Lung (tissue), 12 donors: ENCODE measurements around the gene AKAP6. TPM values are rescaled to one million over a fixed set of nuclear protein-coding genes. Genes with fewer than 3 reads are reported as not detected.

Source experiments
- ATAC-seq: fragments of 200-7000 bp; cut with Tn5 transposase; one replicate; pipeline ENCODE4 v1.9.1; 2020; ENCODE audit warnings: moderate number of reproducible peaks; ENCODE audit not compliant: insufficient read depth, low FRiP score
- DNase-seq, 3 donors: peaks; one replicate each; pipeline ENCODE4 v3.0.0-alpha.2; 2013 to 2017
- H3K27ac ChIP-seq, 2 donors: one replicate each; pipeline ENCODE4 v1.5.1; 2013; ENCODE audit warnings: mild to moderate bottlenecking in 2 of 2, moderate library complexity in 2 of 2, control low read depth in 1 of 2, inconsistent platforms in 1 of 2, low read depth in 1 of 2, low read length in 1 of 2
- H3K27me3 ChIP-seq, 3 donors: one replicate each; pipeline ENCODE4 v1.5.1; 2013; ENCODE audit warnings: low read length in 2 of 3; ENCODE audit not compliant: control insufficient read depth in 3 of 3, insufficient read depth in 3 of 3
- H3K36me3 ChIP-seq, 4 donors: one replicate each; pipeline ENCODE4 v1.5.1; 2013; ENCODE audit warnings: low read length in 4 of 4, mild to moderate bottlenecking in 1 of 4, moderate library complexity in 1 of 4; ENCODE audit not compliant: control insufficient read depth in 4 of 4, insufficient read depth in 4 of 4
- H3K4me1 ChIP-seq, 5 donors: one replicate each; pipeline ENCODE4 v1.5.1; 2013; ENCODE audit warnings: low read length in 5 of 5, mild to moderate bottlenecking in 2 of 5, moderate library complexity in 1 of 5; ENCODE audit not compliant: control insufficient read depth in 5 of 5, insufficient read depth in 5 of 5
- H3K4me3 ChIP-seq: one replicate; pipeline ENCODE4 v1.5.1; 2013; ENCODE audit warnings: mild to moderate bottlenecking, control low read depth, moderate library complexity
- H3K9ac ChIP-seq, 2 donors: one replicate each; pipeline ENCODE4 v1.5.1; 2013; ENCODE audit warnings: low read length in 2 of 2, control low read depth in 1 of 2; ENCODE audit not compliant: insufficient read depth in 1 of 2
- H3K9me3 ChIP-seq, 4 donors: one replicate each; pipeline ENCODE4 v1.5.1; 2013; ENCODE audit warnings: low read length in 3 of 4, mild to moderate bottlenecking in 1 of 4, moderate library complexity in 1 of 4; ENCODE audit not compliant: control insufficient read depth in 4 of 4, insufficient read depth in 3 of 4
- WGBS, 2 donors: extraction: QIAGEN DNeasy Blood & Tissue Kit; methylation state at CpG; one replicate each; pipeline ENCODE4 v1.1.7; 2013; 5-methylcytosine and 5-hydroxymethylcytosine counted together
- polyA plus RNA-seq, 2 donors: library from polyadenylated mRNA; stranded (reverse); fragments of 200-250 nt; gene quantifications; one replicate each; pipeline ENCODE4 v1.2.1, GENCODE V29; 2013
- total RNA-seq, 2 donors: library from RNA; depleted of rRNA in 1 of 2; stranded (reverse); fragments of >200 nt in 1 of 2; gene quantifications; one replicate each; pipeline ENCODE4 v1.2.1, GENCODE V29; 2014 to 2021
- TF ChIP-seq, protein P1 (sequence below): IDR thresholded peaks from 2 replicates; pipeline ENCODE4 v1.5.1; 2012; ENCODE audit warnings: mild to moderate bottlenecking; ENCODE audit errors: control extremely low read depth, extremely low read depth
- donor health status: control.
- donor health status: control.
- donor health status: Bipolar disorder and iron deficiency.
- donor health status: healthy.
- donor health status: DM: yes; HTN: yes; CAD: no.

The AKAP6 gene
- total and polyA plus RNA-seq, 4 donors, result 1.5 to 27.1 (median 7.7) TPM

DNA sequence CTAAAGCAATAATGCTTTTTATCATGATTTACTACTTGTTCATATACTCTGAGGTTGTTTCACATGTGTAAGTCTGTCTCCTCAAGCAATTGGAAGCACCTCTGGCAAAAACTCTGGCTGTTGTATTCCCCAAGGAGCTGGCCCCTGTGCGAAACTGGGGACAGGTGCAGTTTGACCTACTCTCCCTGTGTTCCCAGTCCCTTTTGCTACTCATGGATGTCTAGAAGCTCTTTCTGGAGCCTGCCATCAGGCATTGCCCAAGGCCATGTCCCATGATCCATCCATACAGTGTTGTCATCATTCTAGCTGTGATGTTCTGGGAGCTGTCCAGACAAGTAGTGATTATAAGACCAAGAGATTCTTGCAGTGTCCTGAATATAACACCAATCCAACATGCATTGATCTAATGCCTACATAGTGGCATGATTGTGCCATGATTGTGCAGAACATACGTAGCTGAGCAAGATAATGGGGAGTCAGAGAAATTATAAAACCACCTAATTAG lies 14.9 kb downstream of the AKAP6 start:
- Histone ChIP-seq H3K9me3 (no peaks in the 10 kb centered on the region), H3K4me3 (no peak overlapping the region), H3K27me3 (no peaks in the 10 kb centered on the region), H3K9ac (no peak overlapping the region), H3K4me1 (no peaks in the 10 kb centered on the region), H3K27ac (no peak overlapping the region), H3K36me3 (no peaks in the 10 kb centered on the region)
- TF ChIP-seq, protein P1, sequence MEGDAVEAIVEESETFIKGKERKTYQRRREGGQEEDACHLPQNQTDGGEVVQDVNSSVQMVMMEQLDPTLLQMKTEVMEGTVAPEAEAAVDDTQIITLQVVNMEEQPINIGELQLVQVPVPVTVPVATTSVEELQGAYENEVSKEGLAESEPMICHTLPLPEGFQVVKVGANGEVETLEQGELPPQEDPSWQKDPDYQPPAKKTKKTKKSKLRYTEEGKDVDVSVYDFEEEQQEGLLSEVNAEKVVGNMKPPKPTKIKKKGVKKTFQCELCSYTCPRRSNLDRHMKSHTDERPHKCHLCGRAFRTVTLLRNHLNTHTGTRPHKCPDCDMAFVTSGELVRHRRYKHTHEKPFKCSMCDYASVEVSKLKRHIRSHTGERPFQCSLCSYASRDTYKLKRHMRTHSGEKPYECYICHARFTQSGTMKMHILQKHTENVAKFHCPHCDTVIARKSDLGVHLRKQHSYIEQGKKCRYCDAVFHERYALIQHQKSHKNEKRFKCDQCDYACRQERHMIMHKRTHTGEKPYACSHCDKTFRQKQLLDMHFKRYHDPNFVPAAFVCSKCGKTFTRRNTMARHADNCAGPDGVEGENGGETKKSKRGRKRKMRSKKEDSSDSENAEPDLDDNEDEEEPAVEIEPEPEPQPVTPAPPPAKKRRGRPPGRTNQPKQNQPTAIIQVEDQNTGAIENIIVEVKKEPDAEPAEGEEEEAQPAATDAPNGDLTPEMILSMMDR, result no peak
- DNase-seq (no peak), ATAC-seq (no peak)
- 92 to 94% methylated on average over 2 of the region's 2 CpGs for WGBS, 2 donors

GRCh38 chr14:32345311-32345791 lies 16.3 kb downstream of the AKAP6 start:
- 90 to 96% methylated on average over 1 of the region's 1 CpG for WGBS, 2 donors
- peak in 2 of 3 donors; percentile 10 to 47 for DNase-seq
- H3K9me3 ChIP-seq, result no peaks in the 10 kb centered on the region
- no peaks in the 10 kb centered on the region for H3K4me1 ChIP-seq
- H3K27ac ChIP-seq, result no peak overlapping the region
- H3K36me3 ChIP-seq, result no peaks in the 10 kb centered on the region
- TF ChIP-seq, protein P1, result no peak
- no peaks in the 10 kb centered on the region for H3K27me3 ChIP-seq
- no peak overlapping the region for H3K4me3 ChIP-seq
- H3K9ac ChIP-seq, result no peak overlapping the region
- ATAC-seq, result no peak

GRCh38 chr14:32349322-32349721 lies 20.2 kb downstream of the AKAP6 start:
- WGBS, 2 donors, result 95% methylated on average over 4 of the region's 4 CpGs
- Histone ChIP-seq H3K27ac (no peak overlapping the region), H3K4me3 (no peak overlapping the region), H3K9me3 (no peaks in the 10 kb centered on the region), H3K36me3 (no peaks in the 10 kb centered on the region), H3K27me3 (no peaks in the 10 kb centered on the region), H3K9ac (no peak overlapping the region), H3K4me1 (no peaks in the 10 kb centered on the region)
- TF ChIP-seq, protein P1, result no peak
- ATAC-seq (no peak), DNase-seq (no peak)

GRCh38 chr14:32350020-32350419 lies 20.9 kb downstream of the AKAP6 start:
- Histone ChIP-seq H3K36me3 (no peaks in the 10 kb centered on the region), H3K4me3 (no peak overlapping the region), H3K9ac (no peak overlapping the region), H3K27ac (no peak overlapping the region), H3K4me1 (no peaks in the 10 kb centered on the region), H3K9me3 (no peaks in the 10 kb centered on the region), H3K27me3 (no peaks in the 10 kb centered on the region)
- TF ChIP-seq, protein P1, result no peak
- DNase-seq (no peak), ATAC-seq (no peak)
- 52 to 59% methylated on average over 1 of the region's 1 CpG for WGBS, 2 donors
